Ovary (tissue), 3 donors: ENCODE measurements around the gene DNM2.

ENCODE experiments used
- CTCF ChIP-seq, 3 donors: fragments of 450-650 bp in 2 of 3; fragments of 200-600 bp in 1 of 3; IDR thresholded peaks; one replicate each; pipeline versions ENCODE4 v1.5.1 to v1.8.0; 2016 to 2022; ENCODE audit warnings: antibody characterized with exemption in 3 of 3, mild to moderate bottlenecking in 1 of 3
- POLR2A ChIP-seq: fragments of 450-650 bp; IDR thresholded peaks from one replicate; pipeline ENCODE4 v1.6.1; 2017; ENCODE audit warnings: antibody characterized with exemption, mild to moderate bottlenecking, moderate library complexity
- donor health status: DM: no; HTN: no; CAD: no.

- TF ChIP-seq CTCF (IDR thresholded peaks at IDR 0.05) (no peak), POLR2A (no peak)
Observed at GRCh38 chr19:10870501-10870954, 152.6 kb downstream of the DNM2 start.
